ENCODE results near the gene MED20.

Gene MED20

DNA sequence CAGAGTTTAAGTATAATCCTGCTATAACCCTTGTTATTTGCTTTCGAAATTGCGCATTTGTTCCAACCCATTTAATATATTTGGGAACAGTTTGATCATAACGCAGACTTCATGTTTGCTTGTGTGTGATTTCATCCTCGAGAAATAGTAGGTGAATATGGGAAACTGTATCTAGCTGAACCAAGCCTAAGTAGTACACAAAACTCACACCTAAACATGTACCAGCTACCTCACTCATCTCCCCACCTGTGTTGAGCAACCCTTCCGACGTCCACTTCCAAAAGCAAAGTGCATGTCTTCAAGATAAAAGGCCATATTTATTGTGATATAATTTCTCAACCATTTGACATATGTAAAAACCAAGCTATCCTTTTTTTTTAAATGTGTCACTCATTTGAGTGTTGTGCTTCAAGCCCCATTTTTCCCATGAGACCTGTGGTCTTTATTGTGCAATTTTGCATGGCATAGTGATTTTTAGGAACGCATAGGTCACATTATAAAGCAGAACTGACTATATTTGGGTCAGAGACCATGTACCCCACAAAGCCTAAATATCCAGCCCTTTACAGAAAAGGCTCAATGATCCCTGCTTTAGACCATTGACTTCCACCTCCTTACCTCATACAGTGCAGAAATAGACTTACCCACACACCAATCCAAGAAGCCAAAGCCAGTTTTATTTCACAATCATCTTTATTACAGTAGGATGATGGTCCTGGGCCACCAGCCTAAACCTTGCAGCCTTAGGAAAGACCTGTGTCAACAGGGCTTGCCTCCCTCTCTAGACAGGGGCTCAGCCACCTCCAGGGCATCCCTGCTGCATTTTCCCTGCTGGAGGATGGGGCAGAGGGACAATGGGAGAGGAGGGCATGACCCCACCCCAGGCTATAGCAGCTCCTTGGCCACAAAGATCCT, 13.6 kb upstream of the MED20 start:
- H3K27ac ChIP-seq (ENCODE audit: poor library complexity, severe bottlenecking): peak overlapping the region; percentile 7
- TF ChIP-seq CTCF (IDR thresholded peaks at IDR 0.05; ENCODE audit: poor library complexity, severe bottlenecking): no peak
- peaks cover 78% of the 10 kb centered on the region for H3K36me3 ChIP-seq (ENCODE audit: low read depth)

DNA sequence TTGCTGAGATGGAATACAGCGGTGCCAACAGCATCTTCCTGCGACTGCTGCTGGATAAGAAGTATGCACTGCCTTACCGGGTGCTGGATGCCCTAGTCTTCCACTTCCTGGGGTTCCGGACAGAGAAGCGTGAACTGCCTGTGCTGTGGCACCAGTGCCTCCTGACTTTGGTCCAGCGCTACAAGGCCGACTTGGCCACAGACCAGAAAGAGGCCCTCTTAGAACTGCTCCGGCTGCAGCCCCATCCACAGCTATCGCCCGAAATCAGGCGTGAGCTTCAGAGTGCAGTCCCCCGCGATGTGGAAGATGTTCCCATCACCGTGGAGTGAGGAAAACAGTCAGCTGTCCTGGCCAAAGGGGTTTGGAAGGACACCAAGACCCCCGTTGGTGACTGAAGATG, 11.4 kb upstream of the MED20 start:
- DNase-seq (ENCODE audit: low spot score) (no peak), ATAC-seq (ENCODE audit: low read depth) (no peak)
- H3K36me3 ChIP-seq (ENCODE audit: low read depth): peaks cover 96% of the 10 kb centered on the region
- no peaks in the 10 kb centered on the region for H3K27me3 ChIP-seq (ENCODE audit: insufficient read depth, poor library complexity, severe bottlenecking)
- no peak overlapping the region for H3K27ac ChIP-seq (ENCODE audit: poor library complexity, severe bottlenecking)
- no peaks in the 10 kb centered on the region for H3K4me1 ChIP-seq (ENCODE audit: insufficient read depth, poor library complexity, severe bottlenecking)
- no peak for TF ChIP-seq CTCF (IDR thresholded peaks at IDR 0.05; ENCODE audit: poor library complexity, severe bottlenecking)
- no peak overlapping the region for H3K4me3 ChIP-seq (ENCODE audit: severe bottlenecking)
- no peaks in the 10 kb centered on the region for H3K9me3 ChIP-seq (ENCODE audit: severe bottlenecking)

More for the DNA sequence above, 13.6 kb upstream of the MED20 start:
- no peaks in the 10 kb centered on the region for H3K27me3 ChIP-seq (ENCODE audit: insufficient read depth, poor library complexity, severe bottlenecking)
- no peak for ATAC-seq (ENCODE audit: low read depth)
- H3K4me3 ChIP-seq (ENCODE audit: severe bottlenecking): no peak overlapping the region
- H3K4me1 ChIP-seq (ENCODE audit: insufficient read depth, poor library complexity, severe bottlenecking): peaks cover 3% of the 10 kb centered on the region
- no peak for DNase-seq (ENCODE audit: low spot score)
- H3K9me3 ChIP-seq (ENCODE audit: severe bottlenecking): no peaks in the 10 kb centered on the region

DNA sequence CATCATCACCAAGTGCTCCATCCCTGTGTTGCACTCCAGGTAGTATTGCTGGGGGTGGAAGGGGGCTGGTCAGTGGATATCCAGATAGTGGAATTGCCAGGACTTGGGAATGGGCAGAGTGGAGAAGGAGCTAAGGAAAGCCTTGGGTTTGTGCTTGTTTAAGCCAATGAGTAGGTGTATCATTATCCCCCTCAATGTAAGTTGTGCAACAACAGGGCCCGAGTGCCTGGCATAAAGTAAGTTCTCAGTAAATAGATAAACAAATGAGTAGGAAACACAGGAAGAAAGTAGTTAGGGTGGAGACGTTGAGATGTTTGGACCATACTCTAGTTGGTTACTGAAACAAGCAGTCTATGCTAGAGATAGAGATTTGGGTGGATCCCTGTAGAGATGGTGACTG, 10.9 kb upstream of the MED20 start:
- DNase-seq (ENCODE audit: low spot score) (no peak), ATAC-seq (ENCODE audit: low read depth) (no peak)
- TF ChIP-seq CTCF (IDR thresholded peaks at IDR 0.05; ENCODE audit: poor library complexity, severe bottlenecking): no peak
- no peak overlapping the region for H3K27ac ChIP-seq (ENCODE audit: poor library complexity, severe bottlenecking)
- no peak overlapping the region for H3K4me3 ChIP-seq (ENCODE audit: severe bottlenecking)
- no peaks in the 10 kb centered on the region for H3K27me3 ChIP-seq (ENCODE audit: insufficient read depth, poor library complexity, severe bottlenecking)
- H3K4me1 ChIP-seq (ENCODE audit: insufficient read depth, poor library complexity, severe bottlenecking): no peaks in the 10 kb centered on the region
- no peaks in the 10 kb centered on the region for H3K9me3 ChIP-seq (ENCODE audit: severe bottlenecking)
- peaks cover 96% of the 10 kb centered on the region for H3K36me3 ChIP-seq (ENCODE audit: low read depth)

- Histone ChIP-seq H3K9me3 (ENCODE audit: severe bottlenecking) (no peaks in the 10 kb centered on the region), H3K27ac (ENCODE audit: poor library complexity, severe bottlenecking) (no peak overlapping the region), H3K36me3 (ENCODE audit: low read depth) (peaks cover 95% of the 10 kb centered on the region), H3K4me3 (ENCODE audit: severe bottlenecking) (no peak overlapping the region), H3K4me1 (ENCODE audit: insufficient read depth, poor library complexity, severe bottlenecking) (no peaks in the 10 kb centered on the region), H3K27me3 (ENCODE audit: insufficient read depth, poor library complexity, severe bottlenecking) (no peaks in the 10 kb centered on the region)
- ATAC-seq (ENCODE audit: low read depth) (no peak), DNase-seq (ENCODE audit: low spot score) (no peak)
- TF ChIP-seq CTCF (IDR thresholded peaks at IDR 0.05; ENCODE audit: poor library complexity, severe bottlenecking): no peak
Observed at GRCh38 chr6:41929924-41930323, 9.0 kb upstream of the MED20 start.

DNA sequence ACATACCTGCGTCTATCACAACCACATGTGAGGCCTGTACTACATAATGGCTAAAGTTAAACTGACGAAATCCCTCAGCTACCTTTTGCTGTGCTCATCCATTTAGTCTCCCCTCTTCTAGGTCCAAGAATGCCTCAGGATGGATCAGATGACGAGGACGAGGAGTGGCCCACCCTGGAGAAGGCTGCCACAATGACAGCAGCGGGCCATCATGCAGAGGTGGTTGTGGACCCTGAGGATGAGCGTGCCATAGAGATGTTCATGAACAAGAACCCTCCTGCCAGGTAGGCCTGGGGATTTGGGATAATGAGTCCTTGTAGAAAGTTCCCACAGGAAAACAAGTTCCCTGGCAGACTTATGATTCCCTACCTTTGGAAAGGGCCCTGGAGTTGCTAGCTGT, 6.3 kb upstream of the MED20 start:
- ATAC-seq (ENCODE audit: low read depth): no peak
- H3K36me3 ChIP-seq (ENCODE audit: low read depth): peaks cover 93% of the 10 kb centered on the region

More for the DNA sequence above, 6.3 kb upstream of the MED20 start:
- H3K27ac ChIP-seq (ENCODE audit: poor library complexity, severe bottlenecking): no peak overlapping the region
- DNase-seq (ENCODE audit: low spot score): no peak
- peaks cover 6% of the 10 kb centered on the region for H3K4me1 ChIP-seq (ENCODE audit: insufficient read depth, poor library complexity, severe bottlenecking)
- H3K9me3 ChIP-seq (ENCODE audit: severe bottlenecking): no peaks in the 10 kb centered on the region
- no peaks in the 10 kb centered on the region for H3K27me3 ChIP-seq (ENCODE audit: insufficient read depth, poor library complexity, severe bottlenecking)
- H3K4me3 ChIP-seq (ENCODE audit: severe bottlenecking): no peak overlapping the region
- no peak for TF ChIP-seq CTCF (IDR thresholded peaks at IDR 0.05; ENCODE audit: poor library complexity, severe bottlenecking)

Data from RWPE2 (cell line).